ENCODE measurements around the gene FMO5. TPM values are rescaled to one million over a fixed set of nuclear protein-coding genes. Genes with fewer than 3 reads are reported as not detected.

The FMO5 gene
- total and polyA plus RNA-seq, 2 of the 13 experiments (the other 11 are each of a cell fraction or from before 2014, with no cell fraction given) = 48.2 to 149 TPM

DNA sequence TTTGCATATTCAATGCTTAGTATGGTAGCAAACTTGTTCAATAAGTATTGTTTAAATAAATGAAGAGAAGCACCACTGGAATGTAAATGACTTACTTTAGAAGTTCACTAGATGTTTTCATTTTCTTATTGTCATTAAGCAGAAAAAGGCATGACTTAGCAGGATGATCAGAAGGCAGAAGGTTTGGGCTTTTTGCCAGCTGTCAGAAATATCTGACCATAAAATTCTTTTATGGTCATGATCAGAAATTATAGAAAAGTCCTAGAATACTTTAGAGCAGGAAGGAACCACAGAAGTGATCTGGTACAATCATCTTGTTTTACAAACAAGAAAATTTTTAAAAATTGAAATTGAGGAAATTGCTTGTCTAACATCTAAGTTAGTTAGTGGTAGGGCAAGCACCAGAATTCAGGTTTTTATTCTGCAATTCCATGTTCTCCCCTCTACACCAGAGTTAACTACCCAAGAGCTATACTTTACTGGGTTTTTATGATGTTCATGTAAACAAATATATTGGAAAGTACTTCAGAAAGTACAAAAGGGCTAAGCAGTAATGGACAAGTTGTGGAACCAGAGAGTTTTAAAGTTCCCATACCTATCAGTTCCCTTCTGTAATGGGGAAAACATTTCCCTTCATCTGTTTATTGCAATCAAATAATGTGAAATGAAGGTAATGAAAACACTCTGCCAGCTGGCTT lies 10.1 kb downstream of the FMO5 start:
- FAIRE-seq = no peak
- peak overlapping the region; percentile 75 for H3K27ac ChIP-seq (ENCODE audit: extremely low read length, insufficient read depth, low read length)
- no peak for DNase-seq (ENCODE audit: low spot score)

More for the DNA sequence above, 10.1 kb downstream of the FMO5 start:
- ChIA-PET CTCF (ENCODE audit: low intra/inter-chr PET ratio, low total read pairs) (interaction anchor here (1.7 kb wide), 1 partner anchor 28 kb away, joined by 8 read pairs; the partner anchor contains the start of gene CHD1L), POLR2A (interaction anchor here (0.7 to 7.6 kb wide), 6 partner anchors 10 to 43 kb away, joined by 3 to 101 read pairs (median 4); partner anchors contain the start of genes CHD1L and FMO5)
- Histone ChIP-seq H2AFZ (ENCODE audit: low read length) (no peak overlapping the region), H3K4me1 (ENCODE audit: insufficient read depth, low read length) (peaks cover 100% of the 10 kb centered on the region), H3K4me2 (ENCODE audit: low read depth, low read length) (peak overlapping the region; percentile 47), H3K36me3 (replicated peaks in 1 of 2; ENCODE audit: control insufficient read depth in 1 of 2, insufficient read depth in 2 of 2, low read length in 2 of 2) (peaks cover 9 to 40% of the 10 kb centered on the region in 2 experiments), H4K20me1 (ENCODE audit: insufficient read depth, low read length) (no peaks in the 10 kb centered on the region), H3K9ac (ENCODE audit: insufficient read depth, low read depth, low read length) (peak overlapping the region; percentile 21), H3K4me3 (replicated peaks in 1 of 3; ENCODE audit: insufficient read depth in 1 of 3, low read depth in 2 of 3, low read length in 3 of 3) (no peak overlapping the region), H3K9me3 (ENCODE audit: low read length) (no peaks in the 10 kb centered on the region), H3K79me2 (ENCODE audit: insufficient read depth, low read length) (peaks cover 37% of the 10 kb centered on the region), H3K27me3 (ENCODE audit: control insufficient read depth in 1 of 2, insufficient read depth in 2 of 2, low read length in 2 of 2) (no peaks in the 10 kb centered on the region)
- in situ Hi-C loops (cut with HindIII; ENCODE audit: extremely low pct_ligation_motif_present, low pct_unique_long_range_greater_than_20kb) (no loop called here), intact Hi-C loops (cut with micrococcal nuclease; ENCODE audit: unreplicated experiment) (loop anchor here (1.0 to 2.0 kb wide), 2 partner anchors 24 to 42 kb away; partner anchors contain the start of gene PRKAB2)
- TF ChIP-seq, protein P1, sequence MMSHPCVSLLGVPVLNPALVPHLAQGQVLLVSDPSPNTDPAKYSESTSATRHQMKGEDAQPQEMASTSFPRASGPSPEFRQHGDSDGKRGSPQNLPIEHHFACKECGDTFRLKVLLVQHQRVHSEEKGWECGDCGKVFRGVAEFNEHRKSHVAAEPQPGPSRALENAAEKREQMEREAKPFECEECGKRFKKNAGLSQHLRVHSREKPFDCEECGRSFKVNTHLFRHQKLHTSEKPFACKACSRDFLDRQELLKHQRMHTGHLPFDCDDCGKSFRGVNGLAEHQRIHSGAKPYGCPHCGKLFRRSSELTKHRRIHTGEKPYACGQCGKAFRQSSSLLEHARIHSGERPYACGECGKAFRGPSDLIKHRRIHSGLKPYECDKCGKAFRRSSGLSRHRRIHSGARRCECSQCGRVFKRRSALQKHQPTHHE (CRISPR knock-in tag; IDR thresholded peaks at IDR 0.05; ENCODE audit: borderline replicate concordance) = no peak
- TF ChIP-seq, protein P2, sequence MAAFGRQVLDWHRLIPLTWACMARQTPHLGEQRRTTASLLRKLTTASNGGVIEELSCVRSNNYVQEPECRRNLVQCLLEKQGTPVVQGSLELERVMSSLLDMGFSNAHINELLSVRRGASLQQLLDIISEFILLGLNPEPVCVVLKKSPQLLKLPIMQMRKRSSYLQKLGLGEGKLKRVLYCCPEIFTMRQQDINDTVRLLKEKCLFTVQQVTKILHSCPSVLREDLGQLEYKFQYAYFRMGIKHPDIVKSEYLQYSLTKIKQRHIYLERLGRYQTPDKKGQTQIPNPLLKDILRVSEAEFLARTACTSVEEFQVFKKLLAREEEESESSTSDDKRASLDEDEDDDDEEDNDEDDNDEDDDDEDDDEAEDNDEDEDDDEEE (CRISPR knock-in tag; IDR thresholded peaks at IDR 0.05) = no peak
- TF ChIP-seq KLF6 (CRISPR knock-in tag; IDR thresholded peaks at IDR 0.05) (0 out of 2 replicates have a peak, but pooled peaks have one; percentile 16), RBFOX2 (IDR thresholded peaks at IDR 0.05; ENCODE audit: low read depth, low read length) (peak; percentile 77; the same call in 1 of the 2 replicates), ELF4 (CRISPR knock-in tag; IDR thresholded peaks at IDR 0.05; ENCODE audit: borderline replicate concordance) (0 out of 2 replicates have a peak, but pooled peaks have one; percentile 50), POLR2AphosphoS5 (IDR thresholded peaks at IDR 0.05; ENCODE audit: low read depth, low read length) (0 out of 2 replicates have a peak, but pooled peaks have one; percentile 40), CHD4 (IDR thresholded peaks at IDR 0.05; ENCODE audit: borderline replicate concordance, low read length) (peak; percentile 39; the same call in 1 of the 2 replicates)
- TF ChIP-seq, protein P3, sequence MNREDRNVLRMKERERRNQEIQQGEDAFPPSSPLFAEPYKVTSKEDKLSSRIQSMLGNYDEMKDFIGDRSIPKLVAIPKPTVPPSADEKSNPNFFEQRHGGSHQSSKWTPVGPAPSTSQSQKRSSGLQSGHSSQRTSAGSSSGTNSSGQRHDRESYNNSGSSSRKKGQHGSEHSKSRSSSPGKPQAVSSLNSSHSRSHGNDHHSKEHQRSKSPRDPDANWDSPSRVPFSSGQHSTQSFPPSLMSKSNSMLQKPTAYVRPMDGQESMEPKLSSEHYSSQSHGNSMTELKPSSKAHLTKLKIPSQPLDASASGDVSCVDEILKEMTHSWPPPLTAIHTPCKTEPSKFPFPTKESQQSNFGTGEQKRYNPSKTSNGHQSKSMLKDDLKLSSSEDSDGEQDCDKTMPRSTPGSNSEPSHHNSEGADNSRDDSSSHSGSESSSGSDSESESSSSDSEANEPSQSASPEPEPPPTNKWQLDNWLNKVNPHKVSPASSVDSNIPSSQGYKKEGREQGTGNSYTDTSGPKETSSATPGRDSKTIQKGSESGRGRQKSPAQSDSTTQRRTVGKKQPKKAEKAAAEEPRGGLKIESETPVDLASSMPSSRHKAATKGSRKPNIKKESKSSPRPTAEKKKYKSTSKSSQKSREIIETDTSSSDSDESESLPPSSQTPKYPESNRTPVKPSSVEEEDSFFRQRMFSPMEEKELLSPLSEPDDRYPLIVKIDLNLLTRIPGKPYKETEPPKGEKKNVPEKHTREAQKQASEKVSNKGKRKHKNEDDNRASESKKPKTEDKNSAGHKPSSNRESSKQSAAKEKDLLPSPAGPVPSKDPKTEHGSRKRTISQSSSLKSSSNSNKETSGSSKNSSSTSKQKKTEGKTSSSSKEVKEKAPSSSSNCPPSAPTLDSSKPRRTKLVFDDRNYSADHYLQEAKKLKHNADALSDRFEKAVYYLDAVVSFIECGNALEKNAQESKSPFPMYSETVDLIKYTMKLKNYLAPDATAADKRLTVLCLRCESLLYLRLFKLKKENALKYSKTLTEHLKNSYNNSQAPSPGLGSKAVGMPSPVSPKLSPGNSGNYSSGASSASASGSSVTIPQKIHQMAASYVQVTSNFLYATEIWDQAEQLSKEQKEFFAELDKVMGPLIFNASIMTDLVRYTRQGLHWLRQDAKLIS (CRISPR knock-in tag; IDR thresholded peaks at IDR 0.05) = 0 out of 2 replicates have a peak, but pooled peaks have one; percentile 33
- TF ChIP-seq, protein P4, sequence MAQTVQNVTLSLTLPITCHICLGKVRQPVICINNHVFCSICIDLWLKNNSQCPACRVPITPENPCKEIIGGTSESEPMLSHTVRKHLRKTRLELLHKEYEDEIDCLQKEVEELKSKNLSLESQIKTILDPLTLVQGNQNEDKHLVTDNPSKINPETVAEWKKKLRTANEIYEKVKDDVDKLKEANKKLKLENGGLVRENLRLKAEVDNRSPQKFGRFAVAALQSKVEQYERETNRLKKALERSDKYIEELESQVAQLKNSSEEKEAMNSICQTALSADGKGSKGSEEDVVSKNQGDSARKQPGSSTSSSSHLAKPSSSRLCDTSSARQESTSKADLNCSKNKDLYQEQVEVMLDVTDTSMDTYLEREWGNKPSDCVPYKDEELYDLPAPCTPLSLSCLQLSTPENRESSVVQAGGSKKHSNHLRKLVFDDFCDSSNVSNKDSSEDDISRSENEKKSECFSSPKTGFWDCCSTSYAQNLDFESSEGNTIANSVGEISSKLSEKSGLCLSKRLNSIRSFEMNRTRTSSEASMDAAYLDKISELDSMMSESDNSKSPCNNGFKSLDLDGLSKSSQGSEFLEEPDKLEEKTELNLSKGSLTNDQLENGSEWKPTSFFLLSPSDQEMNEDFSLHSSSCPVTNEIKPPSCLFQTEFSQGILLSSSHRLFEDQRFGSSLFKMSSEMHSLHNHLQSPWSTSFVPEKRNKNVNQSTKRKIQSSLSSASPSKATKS (CRISPR knock-in tag; IDR thresholded peaks at IDR 0.05) = peak; percentile 57; the same call in 1 of the 2 replicates
- TSS peak; percentile 24 for BruUV-seq (replicated peaks)
- ATAC-seq = peak; percentile 48

Measured in HepG2 (cell line).